Peyer's patch (tissue), 4 donors: Measurements from ENCODE around the gene MAMSTR.
A peak's percentile ranks its signal among the peaks of the same experiment; 100 is the strongest.

Source experiments
- POLR2A ChIP-seq, 2 donors: fragments of 450-650 bp; IDR thresholded peaks; one replicate each; pipeline ENCODE4 v1.5.1; 2017; ENCODE audit warnings: antibody characterized with exemption in 2 of 2, mild to moderate bottlenecking in 2 of 2, moderate library complexity in 2 of 2
- TF ChIP-seq, protein P1 (sequence below), 6 experiments: fragments of 450-650 bp in 4 of 6; fragments of 200-600 bp in 2 of 6; sonication (generic) in 1 of 6; IDR thresholded peaks; one replicate each; pipeline ENCODE4 v1.5.1; 2017 to 2019; ENCODE audit warnings: antibody characterized with exemption in 6 of 6, mild to moderate bottlenecking in 3 of 6, moderate library complexity in 1 of 6

DNA sequence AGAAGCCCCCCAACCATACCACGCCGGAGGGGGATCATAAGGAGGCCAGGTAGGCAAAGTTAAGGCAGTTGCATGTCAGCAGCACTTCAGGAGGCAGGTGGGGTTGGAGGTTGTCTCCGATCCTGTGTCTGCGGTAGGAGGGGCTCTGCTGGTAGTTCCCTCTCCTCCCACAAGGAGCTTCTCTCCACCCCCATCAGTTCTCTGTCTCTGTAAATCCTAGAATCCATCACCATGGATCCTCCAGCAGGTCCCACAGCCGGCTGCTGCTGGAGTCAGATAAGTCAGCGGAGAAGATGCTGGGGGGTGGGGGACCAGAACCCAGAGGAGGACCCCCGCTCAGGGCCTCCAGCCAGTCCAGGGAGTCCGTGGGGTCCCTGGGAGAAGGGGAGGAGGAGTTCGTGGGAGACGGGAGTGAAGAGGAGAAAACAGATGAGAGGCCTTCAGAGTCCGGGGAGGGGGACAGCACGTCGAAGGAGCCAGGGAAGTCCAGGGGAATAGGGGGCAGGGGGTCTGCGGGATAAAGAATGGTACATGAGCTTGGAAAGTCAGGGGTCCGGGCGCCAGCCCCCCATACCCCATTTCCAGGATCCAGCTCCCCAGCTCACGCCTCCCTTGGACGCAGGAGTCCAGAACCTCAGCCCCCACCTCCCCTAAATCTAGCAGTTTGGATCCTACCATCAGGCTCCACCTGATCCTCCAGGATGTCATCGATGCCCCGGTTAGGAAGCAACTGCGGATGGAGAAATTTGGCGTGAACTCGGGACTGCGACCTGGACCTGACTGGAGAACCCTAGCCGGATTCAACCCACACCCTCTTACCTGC is 6.3 kb downstream of the MAMSTR start:
- TF ChIP-seq, protein P1, sequence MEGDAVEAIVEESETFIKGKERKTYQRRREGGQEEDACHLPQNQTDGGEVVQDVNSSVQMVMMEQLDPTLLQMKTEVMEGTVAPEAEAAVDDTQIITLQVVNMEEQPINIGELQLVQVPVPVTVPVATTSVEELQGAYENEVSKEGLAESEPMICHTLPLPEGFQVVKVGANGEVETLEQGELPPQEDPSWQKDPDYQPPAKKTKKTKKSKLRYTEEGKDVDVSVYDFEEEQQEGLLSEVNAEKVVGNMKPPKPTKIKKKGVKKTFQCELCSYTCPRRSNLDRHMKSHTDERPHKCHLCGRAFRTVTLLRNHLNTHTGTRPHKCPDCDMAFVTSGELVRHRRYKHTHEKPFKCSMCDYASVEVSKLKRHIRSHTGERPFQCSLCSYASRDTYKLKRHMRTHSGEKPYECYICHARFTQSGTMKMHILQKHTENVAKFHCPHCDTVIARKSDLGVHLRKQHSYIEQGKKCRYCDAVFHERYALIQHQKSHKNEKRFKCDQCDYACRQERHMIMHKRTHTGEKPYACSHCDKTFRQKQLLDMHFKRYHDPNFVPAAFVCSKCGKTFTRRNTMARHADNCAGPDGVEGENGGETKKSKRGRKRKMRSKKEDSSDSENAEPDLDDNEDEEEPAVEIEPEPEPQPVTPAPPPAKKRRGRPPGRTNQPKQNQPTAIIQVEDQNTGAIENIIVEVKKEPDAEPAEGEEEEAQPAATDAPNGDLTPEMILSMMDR (IDR thresholded peaks at IDR 0.05), result peak in 3 of 6 experiments; percentile 19 to 25 (median 20)
- no peak for TF ChIP-seq POLR2A (IDR thresholded peaks at IDR 0.05)
